ENCODE measurements around the gene PRSS21. TPM values are rescaled to one million over a fixed set of nuclear protein-coding genes. Genes with fewer than 3 reads are reported as not detected.
A peak's percentile ranks its signal among the peaks of the same experiment; 100 is the strongest.

PRSS21 gene
- total RNA-seq, 1 donor from 2014 or later: not detected

DNA sequence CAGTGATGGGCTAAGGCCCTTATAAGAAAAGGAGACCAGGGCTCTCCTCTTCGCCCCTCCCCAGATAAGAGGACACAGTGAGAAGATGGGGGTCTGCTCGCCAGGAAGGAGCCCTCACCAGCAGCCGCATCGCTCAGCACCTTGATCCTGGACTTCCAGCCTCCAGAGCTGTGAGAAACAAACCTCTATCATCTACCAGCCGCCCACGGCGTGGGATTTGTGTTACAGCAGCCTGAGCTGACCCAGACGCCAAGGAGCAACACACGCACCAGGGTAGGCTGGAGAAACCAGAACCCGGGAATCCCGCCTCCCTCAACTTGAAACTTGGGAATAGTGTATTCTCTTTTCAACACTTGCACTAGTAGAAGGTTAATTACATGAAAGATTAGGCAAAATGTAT is 8.9 kb downstream of the PRSS21 start:
- no peak for DNase-seq

DNA sequence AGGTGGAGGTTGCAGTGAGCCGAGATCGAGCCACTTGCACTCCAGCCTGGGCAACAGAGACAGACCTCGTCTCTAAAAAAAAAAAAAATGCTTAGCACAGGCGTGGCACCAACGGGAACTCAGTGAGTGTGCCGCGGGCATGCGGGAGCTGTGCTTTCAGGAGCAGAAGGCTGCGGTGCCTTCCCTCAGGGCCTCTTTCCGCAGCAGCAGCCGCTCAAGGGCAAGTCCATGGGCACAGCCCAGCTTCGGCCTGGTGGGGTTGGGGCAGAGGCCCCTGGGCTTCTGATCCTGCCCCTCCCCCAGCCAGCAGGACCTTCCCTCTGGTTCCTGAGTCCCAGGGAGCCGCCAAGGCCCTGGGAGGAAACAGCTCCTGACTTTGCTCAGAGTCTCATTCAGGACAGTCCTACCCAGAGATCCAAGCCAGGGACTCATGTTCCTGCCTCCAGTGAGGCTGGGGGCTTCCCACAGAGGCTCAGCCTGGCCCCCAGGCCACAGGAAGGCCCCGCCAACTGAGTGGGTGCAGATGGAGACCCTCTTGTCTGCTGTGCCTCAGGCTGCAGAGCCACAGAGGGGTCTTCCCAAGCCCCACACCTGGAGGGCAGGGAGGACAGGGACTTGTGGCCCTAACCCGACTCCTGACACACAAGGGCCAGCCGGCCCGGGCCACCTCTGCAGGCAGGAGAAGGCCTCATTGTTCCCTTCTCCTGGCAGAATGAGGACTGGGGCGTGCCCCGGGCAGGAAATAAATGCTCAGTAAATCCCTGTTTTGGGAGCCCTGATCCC is 9.7 kb downstream of the PRSS21 start:
- DNase-seq: no peak

DNA sequence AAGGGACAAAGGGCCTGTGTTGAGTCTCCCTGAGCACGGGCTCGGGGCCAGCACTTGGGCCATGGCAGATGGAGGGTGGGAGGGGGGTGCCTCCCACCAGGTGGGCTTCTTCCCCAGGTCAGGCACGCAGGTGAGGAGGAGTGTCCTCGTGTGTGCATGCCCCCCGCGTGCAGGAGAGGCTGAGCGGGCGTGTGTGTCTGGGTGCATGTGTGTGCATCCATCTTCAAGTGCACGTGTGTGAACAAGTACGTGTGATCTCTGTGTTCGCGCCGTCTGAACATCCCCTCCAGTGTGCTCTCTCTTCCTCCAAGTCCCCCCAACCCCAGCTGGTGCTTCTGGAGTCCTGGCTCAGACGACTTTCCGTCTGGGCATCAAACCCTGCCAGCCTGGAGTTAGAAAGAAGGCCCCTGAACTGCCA is 10.3 kb downstream of the PRSS21 start:
- no peak for DNase-seq

DNA sequence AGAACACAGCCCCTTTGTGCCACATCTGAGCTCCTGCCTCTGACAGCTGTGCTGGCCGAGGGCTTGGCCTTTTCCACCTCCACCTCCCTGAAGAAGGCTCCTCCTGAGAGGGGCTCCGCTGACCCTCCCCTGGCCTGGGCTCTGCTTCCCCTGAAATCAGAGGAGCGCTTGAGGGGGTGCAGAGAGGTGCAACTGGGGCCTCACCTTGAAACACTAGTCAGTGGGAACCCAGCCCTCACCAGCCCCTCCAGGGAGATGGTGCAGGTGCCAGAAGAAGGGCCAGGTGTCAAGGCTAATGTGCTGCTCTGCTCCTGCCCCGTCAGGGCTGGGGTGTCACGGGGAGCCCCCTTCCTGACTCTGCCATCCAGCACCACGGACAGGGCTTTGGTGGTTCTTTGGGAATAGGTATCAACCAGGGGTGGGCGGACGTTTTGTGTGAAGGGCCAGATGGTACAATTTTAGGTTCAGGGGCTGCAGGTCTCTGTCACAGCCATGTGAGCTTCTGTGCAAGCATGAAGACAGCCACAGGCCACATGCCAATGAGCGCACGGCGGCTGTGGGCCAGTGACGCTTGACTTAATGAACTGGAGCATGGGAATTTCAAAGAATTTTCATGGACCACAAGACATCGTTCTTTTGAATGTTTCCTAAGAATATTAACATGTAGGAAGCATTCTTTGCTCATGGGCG is 10.9 kb downstream of the PRSS21 start:
- no peak for DNase-seq

DNA sequence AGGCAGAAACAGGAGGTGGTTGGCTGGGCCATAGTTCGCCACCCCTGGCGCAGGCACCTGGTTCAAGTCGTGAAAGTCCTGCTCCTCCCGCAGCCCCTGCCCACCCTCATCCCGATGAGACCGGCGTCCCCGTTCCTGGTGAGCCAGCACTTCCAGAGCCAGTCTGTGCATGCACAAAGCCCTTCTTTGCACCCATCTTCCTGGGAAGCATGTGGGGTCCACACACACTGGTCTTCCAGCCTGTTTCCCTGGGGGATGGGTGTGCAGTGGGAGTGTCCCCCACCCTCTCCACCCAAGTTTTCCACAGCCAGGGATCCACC is 11.4 kb downstream of the PRSS21 start:
- DNase-seq: no peak

DNA sequence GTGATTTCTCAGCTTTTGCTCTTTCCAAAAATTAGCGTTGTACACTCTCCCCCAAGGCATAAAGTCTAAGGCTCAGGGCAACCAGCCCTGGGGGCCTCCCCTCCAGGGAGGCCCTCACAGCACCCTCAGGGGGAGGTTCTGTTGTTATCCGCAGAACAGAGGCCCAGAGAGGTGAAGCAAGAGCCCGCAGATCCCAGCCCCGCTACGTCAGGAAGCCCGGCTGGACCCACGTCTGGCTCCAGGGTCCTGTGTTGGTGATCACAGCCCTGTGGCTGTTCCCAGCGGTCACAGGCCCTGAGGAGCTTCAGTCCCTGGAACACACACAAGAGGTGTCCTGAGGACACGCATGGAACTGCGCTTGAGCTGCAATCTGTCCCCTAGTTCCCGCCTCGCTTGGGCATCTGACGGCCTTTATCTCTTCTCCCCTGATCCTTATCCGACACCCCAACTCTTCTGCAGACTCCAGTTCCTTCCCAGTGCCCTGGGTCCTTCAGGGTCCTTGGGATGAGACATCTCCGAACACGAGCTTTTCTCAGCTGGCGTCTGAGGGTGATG is 11.9 kb downstream of the PRSS21 start:
- no peak for DNase-seq

DNA sequence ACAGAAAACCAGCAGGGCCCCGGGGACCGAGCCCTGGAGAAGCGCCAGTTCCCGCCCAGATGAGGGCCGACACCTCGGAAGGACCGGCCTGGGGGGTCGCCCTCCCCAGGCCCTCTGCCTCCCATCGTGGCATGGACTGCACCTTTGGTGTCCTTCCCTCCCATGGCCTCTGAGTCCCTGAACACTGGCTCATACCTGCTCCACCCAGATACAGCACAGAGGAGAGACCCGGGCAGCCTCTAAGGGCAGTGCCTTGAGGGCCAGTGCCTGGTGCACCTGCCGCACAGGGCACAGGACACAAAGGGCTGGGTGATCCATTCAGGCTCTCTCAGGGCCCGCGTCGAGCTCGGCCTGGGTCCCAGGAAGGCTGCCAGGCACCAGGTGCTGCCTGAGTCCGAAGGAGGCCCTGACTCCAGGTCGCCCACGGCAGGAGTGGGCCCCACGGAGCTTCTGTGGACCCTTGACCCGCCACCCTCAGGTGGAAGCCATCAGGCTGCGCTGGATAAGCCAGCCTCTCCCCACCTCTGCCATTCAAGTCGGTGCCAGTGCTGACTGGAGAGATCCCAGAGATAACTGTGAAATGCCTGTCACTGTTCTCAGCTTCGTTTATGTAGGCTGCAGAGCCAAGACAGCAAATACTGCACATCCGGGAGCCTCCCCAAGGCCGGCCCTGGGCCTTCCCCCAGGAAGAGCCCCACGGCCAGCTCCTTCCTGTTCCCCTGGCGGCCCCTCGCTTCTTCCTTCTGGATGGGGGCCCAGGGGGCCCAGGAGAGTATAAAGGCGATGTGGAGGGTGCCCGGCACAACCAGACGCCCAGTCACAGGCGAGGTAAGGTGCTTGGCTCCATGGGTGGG is 12.7 kb downstream of the PRSS21 start, which contains the start of gene ZG16B:
Gene ZG16B (plus strand): TSS at position 803 of the 854 bp plus-strand sequence. CDS start 139 bp downstream, outside the sequence.
- DNase-seq: no peak

DNA sequence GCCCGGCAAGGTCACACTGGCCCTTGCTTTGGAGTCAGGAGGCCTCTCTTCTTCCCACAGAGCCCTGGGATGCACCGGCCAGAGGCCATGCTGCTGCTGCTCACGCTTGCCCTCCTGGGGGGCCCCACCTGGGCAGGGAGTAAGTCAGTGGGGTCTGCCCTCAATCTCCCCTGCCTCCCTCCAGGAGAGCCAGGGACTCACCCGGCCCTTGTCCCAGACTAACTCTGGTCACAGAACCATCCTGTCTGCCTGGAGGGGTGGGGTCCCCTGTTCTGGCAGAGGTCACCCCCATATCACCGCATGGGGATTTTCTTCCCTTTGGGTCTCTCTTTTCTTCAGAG is 13.3 kb downstream of the PRSS21 start:
- no peak for DNase-seq

DNA sequence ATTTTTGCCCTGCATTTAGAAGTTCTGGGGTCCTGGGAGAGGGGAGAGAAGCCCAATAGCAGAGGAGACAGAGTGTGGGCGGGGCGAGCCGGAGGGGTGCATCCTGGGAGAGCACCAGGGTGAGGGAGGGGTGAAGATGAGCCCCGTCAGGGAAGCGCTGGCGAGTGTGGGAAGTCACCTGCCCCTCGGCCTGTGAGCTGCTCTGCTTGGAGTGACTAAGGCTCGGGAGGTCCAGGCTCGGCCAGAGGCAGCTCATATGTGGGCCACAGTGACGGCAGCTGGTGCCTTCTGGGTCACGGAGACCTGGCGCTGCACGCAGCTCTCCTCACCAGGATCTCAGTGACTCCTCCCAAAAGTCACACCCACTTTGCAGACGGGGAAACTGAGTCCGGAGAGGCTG is 14.2 kb downstream of the PRSS21 start:
- no peak for DNase-seq

DNA sequence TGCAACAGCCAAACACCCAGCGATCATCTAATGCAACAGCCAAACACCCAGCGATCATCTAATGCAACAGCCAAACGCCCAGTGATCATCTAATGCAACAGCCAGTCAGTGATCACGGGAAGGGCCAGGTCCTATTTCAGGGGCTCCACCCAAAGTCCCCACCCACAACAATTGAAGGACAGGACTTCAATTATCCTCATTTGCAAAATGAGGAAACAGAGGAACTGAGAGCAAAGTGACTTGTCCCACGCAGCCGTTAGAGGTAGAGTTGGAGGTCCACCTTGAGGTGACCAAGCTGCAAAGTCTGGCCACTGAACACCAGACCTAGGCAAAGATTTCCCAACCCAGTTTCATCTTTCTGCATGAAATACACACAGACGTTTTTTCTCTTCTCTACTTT is 16.7 kb downstream of the PRSS21 start:
- DNase-seq: no peak

DNA sequence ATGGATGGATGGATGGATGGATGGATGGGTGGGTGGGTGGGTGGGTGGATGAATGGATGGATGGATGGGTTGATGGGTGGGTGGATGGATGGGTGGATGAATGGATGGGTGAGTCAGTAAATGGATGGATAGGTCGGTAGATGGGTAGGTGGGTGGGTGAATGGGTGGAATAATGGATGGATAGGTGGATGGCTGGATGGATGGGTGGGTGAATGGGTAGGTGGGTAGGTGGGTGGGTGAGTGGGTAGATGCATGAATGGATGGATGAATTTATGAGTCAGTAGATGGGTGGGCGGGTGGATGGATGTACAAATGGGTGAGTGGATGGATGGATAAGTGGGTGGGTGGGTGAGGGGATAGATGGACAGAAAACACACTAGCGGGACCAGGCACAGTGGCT is 17.9 kb downstream of the PRSS21 start:
- DNase-seq: no peak

DNA sequence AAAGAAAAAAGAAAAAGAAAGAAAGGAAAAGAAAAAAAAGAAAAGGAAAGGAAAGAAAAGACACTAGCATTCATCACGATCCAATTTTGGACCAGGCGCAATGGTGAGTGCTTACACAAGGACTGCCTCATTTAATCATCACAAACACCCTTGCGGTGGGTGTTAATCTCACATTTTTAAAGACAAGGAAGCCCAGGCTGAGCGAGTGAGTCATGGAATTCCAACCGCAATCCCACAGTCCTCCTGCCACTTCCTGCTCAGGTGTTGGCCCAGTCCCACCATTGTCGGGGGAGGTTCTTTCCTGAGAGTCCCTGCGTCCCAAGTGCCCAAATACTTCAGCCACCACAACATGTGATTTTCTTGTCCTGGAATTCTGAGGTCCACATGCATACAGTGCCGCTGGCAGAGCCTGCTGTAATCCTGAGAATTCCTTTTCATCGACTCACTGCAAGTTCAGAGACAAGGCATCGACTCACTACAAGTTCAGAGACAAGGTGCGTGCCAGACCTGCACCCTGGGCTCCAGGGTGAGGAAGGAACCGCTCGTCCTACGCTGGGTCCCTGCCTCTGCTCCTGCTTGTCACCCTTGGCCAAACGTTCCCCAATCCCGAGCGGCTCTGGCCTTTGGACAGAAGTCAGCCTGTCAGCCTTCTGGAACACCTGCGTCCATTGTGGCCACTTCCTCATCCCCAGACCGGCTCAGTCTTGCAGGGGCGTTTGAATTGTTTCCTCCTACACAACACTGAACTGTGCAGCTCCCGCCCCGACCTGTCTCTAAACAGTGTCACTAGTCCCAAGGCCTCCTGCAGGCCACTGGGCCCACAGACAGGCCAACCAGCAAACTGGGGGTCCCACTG is 18.8 kb downstream of the PRSS21 start:
- DNase-seq: no peak

DNA sequence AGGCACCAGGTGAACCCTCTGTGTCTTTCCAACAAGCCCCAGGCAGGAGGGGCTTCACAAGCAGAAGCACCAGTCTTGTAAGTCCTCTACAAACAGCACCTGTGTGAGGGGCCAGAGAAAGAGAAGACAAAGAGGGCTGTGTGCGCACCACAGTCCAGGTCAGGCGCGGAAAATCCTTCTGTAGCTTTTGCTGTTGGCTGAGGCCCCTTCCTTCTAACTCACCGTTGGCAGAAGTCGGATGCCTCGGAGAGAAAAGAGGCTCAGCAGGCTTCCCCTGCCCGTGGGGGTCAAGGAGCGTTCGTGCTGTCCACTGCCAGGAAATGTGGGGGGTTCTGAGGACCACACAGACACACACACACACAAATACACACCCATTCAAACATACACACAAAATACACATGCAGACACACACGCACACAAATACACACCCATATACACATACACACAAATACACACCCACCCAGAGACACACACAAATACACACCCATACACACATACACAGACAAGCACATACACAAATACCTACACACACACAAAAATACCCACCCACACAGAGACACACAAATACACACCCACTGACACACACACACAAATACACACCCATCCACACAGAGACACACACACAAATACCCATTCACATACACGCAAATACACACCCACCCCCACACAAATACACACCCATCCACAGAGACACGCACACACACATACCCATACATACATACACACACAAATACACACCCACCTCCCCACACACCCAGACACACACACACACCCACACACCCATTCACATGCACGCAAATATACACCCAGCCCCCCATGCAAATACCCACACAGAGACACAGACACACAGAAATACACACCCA is 19.8 kb downstream of the PRSS21 start:
- DNase-seq: no peak

DNA sequence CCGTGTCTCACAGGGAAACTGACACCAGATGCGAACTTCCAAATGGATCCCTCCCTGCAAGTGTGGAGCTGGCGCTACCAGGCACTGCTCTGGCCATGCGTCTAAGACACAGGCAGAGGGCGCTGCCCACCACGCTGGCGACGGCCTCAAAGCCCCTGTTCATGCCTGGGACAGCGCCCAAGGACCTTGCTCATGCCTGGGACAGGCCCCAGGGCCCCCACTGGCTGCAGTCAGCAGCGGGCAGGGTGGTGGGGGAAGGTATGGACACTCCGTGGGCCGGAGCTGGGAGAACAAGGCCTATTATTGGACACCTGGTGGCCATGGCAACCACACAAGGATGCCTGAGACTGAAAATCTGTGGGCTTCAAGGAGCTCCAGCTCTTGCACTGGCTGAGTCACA is 21.9 kb downstream of the PRSS21 start:
- DNase-seq: peak; percentile 70

DNA sequence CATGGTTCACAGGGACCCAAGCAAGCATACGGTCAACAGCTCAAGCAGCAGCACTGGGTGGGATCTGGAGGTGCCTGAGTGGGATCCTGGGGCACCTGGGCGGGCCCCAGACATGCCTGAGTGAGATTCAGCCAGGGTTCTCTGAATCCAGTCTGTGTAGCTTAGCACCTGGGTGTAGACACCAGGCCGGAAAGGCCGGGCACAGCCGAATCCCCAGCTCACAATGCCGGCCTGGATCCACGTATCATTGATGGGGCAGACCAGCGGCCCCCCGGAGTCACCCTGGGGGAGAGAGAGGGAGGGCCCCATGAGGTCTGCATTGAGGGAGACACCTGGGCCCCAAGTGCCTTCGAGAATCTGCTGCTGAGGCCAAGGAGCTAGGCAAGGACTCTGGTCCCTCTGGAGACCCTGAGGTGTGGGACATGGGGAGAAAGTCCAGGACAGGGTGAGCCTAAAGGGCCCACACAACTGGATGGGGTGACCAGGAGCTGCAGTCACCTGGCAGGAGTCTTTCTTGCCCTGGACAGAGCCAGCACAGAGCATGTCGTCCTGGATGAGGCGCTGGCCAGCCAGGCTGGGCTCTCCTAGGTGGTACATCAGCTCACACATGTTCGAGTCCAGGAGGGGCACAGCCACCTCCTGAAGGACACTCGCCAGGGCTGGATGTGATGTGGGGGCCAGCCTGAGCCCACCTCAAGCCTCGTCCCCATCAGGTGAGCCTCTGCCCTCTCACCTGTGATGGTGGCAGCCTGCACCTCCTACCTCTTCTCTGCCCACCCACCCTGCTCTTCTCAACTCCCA is 22.8 kb downstream of the PRSS21 start:
- no peak for DNase-seq

DNA sequence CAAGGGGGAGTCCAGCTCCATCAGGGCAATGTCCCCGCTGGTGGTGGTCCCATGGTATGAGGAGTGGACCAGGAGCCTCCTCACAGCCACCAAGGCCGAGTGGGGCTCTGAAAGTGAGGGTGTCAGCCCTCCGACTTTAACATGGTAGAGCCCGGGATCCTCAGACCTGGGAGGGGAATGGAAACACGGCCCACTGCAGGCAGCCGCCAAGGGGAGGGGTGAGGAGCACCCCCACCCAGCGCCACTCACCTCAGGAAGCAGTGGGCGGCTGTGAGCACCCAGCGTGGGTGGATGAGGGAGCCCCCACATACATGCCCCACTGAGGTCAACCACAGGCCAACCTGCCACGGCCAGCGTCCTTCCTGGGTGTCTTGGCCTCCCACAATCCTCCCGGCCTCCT is 23.9 kb downstream of the PRSS21 start:
- no peak for DNase-seq

DNA sequence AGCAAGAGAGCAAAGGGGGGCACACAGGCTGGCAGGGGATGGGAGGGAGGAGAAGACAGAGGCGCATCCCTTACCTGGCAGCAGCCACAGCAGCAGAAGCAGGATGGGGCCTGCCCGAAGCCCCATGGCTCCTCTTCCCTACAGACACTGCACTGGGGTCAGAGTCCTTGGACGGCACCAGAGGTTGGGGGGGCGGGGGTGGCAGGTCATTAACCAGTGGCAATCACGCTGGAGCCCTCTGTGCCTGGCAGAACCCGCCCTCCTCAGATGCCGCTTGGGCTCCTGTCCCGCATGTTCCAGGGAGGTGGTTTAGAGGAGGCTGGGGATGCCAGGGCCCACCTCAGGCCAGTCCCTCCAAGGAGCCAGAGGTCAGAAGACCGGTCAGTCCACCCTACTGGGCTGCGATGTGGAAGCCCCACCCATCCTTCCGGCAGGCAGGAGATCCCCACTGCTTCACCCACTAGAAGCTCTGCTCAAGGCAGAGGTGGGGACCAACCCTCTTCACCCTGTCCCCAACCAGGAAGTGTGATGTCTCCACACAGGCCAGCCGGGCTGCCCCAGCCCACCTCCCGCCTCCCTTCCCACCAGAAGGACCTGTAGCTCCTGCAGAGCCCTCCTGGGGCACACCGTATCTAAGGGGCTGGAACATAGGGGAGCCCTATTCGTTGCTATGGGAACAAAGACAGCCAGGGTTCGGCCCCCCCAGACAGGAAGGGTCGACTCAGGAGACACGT is 24.7 kb downstream of the PRSS21 start:
- no peak for DNase-seq

DNA sequence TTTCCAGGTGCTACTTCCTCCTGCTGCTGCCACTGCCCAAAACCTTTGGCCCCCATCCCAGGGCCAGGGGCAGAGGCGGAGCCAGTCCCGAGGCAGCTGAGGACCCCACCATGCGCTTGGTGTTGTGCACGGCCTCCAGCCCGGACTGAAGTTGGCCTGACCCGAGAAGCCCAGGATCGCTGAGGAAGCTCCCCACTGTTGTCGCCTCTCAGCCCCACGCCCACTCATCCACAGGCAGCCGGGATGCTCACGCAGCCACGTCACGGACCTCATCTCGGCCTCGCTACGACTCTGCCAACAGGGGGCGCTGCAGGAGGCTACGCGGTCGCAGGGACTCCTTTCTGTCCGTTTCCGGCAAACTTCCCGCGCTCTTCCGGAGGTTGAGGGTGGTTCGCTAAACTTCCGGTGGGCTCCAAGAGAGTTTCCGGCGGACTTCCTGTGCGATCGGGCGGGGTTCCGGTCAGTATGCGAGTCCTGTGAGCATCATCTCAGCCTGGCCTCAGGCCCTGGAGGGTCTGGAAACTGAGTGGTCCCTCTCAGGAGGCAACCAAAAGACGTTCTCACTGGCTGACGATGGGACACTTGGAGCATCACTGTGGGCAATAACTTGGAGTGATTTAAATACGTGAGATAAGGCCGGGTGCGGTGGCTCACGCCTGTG is 25.4 kb downstream of the PRSS21 start:
- peak; percentile 35 for DNase-seq

DNA sequence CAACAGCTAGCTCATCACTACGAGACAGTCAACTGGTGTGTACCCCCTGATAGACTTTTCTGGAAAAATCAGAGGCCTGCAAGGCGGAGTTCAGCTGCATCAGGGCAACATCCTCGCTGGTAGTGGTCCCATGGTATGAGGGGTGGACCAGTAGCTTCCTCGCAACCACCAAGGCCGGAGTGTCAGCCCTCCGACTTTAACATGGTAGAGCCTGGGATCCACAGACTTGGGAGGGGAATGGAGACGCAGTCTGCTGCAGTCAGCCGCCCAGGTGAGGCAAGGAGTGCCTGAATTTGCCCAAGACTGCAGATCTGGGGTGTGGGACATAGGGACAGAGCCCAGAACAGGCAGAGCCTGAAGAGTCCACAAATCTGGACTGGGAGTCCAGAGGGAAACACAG is 26.5 kb downstream of the PRSS21 start:
- no peak for DNase-seq

Measured in tongue (tissue), 2 donors.